GM20000 (cell line): ENCODE data around the gene NUP85.
"Not testable (repeated sequence)": the region's sequence is repeated elsewhere in the genome, so short reads cannot be mapped to it uniquely, and the experiment has no call there.

Experiments used
- DNase-seq: peaks from one replicate; pipeline ENCODE4 v3.0.0; 2012; ENCODE audit warnings: low spot score
- TF ChIP-seq, protein P1 (sequence below): IDR thresholded peaks from 2 replicates; pipeline ENCODE4 v1.5.1; 2012; ENCODE audit warnings: mild to moderate bottlenecking, control low read depth; ENCODE audit errors: extremely low read depth, missing control alignments

NUP85 gene

DNA sequence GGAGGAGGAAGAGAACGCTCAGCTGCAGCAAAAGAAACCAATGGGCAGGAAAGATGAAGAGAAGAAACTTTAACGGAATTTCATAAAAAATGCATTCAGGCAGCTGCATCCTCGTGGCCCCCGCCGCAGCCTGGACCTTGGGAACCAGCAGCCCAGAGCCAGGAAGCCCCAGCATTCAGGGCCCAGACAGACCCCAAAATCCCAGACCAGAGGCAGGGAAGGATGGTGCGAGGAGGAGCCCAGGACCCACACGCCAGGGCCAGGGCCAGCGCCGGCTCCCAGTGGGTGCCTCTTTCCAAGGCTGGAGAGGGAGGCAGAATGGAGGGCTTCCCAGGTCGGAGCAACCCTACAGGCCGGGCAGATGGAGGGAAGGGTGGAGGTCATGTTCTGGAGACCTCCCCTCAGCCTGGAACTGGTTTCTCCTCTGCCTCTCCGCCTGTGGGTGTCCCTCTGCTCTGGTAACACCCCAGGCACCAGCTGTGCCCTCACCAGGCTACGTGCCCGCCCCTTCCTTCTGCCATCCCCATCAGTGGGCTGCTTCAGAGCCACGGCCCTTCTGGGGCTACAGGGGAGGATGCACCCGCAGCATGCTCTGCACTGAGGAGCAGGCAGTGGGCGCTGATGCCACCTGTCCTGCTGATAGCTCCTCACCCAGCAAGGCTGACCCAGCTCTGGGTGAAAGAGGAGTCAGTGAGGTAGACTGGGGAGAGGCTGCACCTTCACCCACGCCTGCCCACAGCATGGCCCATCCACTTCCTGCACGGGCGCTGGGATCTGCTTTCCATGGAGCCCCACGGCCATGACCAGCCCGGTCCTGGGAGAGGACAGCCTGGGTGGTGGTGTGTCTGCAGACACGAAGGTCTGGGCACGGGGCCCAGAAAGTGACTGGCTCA lies 66.7 kb downstream of the NUP85 start:
- TF ChIP-seq, protein P1, sequence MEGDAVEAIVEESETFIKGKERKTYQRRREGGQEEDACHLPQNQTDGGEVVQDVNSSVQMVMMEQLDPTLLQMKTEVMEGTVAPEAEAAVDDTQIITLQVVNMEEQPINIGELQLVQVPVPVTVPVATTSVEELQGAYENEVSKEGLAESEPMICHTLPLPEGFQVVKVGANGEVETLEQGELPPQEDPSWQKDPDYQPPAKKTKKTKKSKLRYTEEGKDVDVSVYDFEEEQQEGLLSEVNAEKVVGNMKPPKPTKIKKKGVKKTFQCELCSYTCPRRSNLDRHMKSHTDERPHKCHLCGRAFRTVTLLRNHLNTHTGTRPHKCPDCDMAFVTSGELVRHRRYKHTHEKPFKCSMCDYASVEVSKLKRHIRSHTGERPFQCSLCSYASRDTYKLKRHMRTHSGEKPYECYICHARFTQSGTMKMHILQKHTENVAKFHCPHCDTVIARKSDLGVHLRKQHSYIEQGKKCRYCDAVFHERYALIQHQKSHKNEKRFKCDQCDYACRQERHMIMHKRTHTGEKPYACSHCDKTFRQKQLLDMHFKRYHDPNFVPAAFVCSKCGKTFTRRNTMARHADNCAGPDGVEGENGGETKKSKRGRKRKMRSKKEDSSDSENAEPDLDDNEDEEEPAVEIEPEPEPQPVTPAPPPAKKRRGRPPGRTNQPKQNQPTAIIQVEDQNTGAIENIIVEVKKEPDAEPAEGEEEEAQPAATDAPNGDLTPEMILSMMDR = no peak
- DNase-seq = no peak

DNA sequence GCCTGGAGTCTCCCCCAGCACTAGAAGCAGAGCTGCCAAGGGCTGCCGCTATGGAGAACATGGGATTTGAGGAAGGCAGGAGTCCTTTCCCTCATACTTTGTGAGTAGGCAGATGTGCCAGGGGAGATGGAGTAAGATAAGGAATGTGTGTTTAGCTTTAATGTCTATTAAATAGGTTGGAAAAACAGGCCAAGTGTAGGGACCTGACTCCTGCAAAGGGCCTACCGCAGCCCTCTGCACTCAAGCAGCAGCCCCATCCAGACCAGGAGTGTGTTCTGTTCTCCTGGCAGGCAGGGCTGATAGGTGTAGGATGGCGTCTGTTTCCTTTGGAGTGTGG lies 67.3 kb downstream of the NUP85 start:
- no peak for DNase-seq
- TF ChIP-seq, protein P1 = no peak

DNA sequence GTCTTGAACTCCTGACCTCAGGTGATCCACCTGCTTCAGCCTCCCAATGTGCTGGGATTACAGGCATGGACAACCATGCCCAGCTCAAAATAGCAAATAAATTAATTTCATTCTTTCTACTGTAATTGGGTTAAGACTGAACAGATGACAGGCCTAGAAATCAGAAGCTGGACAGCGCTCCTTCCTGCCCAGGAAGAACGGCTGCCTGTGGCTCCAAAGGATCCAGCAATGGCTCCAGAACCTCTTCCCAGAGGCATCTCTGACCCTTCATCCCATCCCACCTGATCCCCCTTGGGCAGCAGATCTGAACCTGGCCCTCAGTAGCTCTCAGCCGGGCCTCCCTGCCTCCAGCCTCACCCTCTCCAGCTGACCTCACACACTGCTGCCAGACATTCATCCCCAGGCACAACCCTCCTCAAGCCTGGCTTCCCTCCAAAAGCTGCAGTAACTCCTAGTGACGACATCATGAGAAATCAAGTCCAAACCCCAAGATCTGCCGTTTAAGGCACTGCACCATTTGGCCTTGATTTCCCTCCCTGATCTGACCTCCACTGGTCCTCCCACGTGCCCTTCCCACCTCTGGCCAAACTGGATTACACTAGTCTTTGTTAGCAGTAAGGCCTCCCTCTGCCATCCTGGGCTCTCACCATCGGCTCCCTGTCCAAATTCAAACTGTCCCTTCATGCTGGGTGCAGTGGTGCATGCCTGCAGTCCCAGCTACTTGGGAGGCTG lies 68.7 kb downstream of the NUP85 start:
- no peak for DNase-seq
- TF ChIP-seq, protein P1 = no peak

DNA sequence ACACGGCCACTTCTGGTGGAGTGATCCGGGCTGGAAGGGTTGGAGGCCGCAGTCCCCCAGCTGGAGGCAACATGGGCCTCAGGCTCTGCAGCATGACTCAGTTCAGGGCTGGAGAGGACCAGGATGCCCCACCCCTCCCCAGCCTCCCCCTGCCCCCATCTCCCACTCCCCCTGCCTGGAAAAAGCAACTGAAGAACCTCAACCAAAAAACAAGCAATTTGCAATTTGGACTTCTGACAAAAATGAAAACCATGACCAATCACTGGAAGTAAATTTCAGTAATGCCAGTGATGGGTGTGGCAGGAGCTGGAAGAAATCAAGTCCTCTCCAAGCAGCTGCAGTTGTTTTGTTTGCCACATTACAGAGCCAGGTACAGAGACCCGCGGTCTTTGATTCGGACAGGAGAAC lies 72.2 kb downstream of the NUP85 start:
- DNase-seq = no peak
- TF ChIP-seq, protein P1 = no peak

DNA sequence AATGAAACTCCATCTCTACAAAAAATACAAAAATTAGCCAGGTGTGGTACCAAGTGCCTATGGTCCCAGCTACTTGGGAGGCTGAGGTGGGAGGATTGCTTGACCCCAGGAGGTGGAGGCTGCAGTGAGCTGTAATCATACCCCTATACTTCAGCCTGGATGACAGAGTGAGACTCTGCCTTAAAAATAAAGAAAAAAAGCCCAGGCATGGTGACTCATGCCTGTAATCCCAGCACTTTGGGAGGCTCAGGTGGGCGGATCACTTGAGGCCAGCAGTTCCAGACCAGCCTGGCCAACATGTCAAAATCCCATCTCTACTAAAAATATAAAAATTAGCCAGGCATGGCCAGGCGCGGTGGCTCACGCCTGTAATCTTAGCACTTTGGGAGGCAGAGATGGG lies 74.7 kb downstream of the NUP85 start:
- not testable (repeated sequence) for DNase-seq

DNA sequence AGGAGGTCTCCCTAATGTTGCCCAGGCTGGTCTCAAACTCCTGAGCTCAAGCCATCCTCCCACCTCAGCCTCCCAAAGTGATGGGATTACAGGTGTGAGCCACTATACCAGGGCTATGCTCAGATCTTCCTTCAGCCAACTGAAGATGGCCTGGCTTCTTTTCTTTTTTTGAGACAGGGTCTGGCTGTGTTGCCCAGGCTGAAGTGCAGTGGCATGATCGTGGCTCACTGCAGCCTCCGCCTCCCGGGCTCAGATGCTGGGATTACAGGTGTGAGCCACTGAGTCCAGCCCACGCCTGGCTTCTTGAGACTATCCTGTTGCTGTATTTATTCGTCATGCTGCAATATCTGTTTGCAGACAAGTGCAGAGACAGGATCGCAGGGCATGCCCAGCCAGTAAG lies 79.6 kb downstream of the NUP85 start:
- DNase-seq = no peak
- TF ChIP-seq, protein P1 = no peak
